ENCODE data around the gene PLEKHM3.

Gene PLEKHM3

GRCh38 chr2:207991944-207992343, 33.4 kb downstream of the PLEKHM3 start:
- no peak for DNase-seq

DNA sequence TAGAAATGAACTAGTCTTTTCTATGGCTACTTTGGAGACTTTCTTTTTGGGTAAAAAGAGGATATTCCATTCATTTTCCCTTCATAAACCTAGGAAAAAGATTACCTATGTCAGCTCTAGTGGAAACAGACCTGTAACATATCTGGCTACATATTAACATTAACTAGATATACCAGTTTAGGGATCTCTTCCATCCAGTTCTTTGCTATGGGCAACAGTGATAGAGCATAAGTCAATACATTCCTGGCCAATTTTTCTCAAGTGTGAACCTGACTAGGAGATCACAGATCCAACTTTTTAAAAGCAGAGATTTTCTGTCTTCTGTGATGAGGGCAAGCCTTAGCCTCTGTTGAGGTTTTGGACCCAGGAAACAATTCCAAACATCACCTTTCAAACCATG, 34.5 kb downstream of the PLEKHM3 start:
- DNase-seq: no peak

- DNase-seq: no peak
These were observed 36.4 kb downstream of the PLEKHM3 start for GRCh38 chr2:207988975-207989374.

DNA sequence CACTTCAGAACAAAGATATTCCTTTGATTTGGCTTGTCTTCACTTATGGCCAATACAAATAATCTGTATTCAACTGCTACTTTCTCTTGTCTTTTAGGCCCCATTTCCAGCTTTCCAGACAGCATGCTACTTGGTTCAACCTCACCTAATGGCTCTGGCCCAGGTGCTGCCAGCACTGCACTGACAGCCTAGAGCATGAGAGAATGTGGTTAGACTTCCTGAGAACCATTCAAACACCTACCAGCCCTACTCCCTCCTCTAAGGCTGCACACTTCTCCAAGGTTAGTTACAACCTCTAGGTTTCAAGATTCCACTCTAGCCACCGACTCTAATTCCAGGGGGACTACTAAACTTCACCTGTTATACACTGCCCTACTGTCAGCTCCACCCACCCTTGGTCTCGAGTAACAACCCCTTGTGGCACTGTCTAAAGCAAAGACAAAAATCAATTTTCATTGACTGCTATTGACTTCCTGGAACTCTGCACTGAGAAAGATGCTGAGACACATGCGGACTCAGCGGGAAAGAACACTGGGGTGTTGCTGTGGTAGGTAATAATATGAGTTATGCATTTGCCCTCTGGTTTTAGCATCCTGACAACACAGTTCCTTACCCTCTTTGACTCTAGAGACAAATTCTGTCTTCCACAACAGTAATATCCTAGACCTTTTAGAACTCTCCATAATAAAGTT, 38.2 kb downstream of the PLEKHM3 start:
- DNase-seq: no peak

GRCh38 chr2:207984765-207985480, 40.4 kb downstream of the PLEKHM3 start:
- no peak for DNase-seq

DNA sequence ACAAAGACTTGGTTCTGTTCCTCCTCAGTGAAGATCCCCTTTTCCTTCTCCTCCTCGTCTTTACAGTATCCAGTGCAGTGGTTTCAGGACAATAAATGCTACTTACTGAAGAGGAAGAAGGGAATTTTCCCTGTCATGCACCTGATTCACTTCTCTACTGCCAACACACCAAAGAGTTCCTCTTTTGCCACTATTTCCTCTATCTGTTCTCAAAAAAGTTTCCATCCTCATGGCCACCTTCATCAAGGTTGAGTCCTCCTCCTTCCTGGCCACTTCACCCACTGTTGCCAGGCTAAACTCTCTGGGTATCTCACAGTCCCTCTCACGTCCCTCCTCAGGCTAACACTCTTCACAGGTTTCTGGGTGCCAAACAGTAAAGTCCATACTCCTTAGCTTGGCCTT, 41.7 kb downstream of the PLEKHM3 start:
- DNase-seq: no peak

DNA sequence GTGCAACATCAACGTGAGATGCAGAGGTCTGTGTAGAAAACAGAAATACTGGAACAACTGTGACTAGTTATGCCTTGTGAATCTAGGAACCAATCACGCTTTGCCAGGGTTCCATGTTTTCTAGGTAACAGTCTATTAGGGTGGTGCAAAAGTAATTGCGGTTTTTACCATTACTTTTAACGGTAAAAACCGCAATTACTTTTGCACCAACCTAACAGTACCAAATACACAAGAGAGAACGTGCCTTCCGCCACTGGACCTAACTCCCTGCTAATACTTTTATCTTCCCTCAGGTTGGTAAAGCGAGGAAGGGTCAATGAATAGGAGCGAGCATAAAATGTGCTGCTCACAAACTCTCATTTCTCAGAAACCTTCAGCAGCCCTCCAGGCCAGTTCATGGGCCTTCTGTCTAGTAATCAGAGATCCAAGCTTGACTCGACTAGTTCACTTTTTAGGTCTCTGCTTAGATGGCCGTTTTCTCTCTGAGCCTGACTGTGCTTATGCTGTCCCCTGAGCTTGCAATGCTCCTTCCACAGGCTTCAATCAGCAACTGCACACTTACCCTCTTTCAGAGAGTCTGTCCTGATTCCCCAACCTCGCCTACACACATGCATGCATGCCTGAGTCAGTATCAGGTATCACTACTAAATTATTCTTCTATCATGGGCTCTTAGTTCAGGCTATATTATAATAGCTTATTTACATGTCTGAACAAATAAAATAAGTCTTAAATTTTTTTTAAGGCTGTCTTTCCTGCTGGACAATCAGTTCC, 47.0 kb downstream of the PLEKHM3 start:
- DNase-seq: no peak

- no peak for DNase-seq
These were observed 49.4 kb downstream of the PLEKHM3 start for GRCh38 chr2:207975921-207976320.

DNA sequence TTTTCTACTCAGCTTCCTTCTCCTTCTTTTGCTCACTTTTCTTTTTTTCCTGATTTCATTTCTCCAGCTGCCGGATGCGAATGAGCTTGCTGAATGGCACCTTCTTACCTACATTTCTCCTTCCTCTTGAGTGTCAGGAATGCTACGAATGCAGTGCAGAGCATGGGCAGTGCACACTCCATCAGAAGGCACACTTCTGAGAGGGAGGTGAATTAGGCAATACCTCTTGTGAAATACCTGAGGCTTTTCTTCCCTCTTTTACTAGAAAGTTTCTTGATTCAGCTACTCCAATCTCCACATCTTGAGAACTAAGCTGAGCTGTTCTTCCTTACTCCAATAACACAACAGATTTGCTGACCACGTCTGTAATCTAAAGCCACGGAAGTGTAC, 51.1 kb downstream of the PLEKHM3 start:
- no peak for DNase-seq

DNA sequence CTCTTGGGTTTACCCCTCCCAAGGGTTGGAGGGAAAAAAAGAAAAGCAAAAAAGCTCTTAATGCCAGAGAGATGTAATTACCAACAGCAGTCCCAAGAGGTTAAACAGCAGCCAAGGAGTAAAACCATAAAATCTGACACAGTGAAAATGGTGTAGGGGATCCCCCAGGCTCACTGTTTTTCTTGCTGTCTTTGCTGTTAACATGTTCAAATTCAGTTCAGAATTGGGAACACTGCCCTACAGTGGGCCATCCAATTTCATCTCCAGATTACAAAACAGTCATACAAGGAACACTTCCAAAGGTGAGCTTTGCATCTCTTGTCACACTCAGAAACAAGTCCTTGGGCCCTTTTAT, 54.5 kb downstream of the PLEKHM3 start:
- no peak for DNase-seq

GRCh38 chr2:207970147-207970825, 55.0 kb downstream of the PLEKHM3 start:
- no peak for DNase-seq

GRCh38 chr2:207969249-207969648, 56.1 kb downstream of the PLEKHM3 start:
- DNase-seq: no peak

GRCh38 chr2:207967121-207967520, 58.2 kb downstream of the PLEKHM3 start:
- DNase-seq: no peak

GRCh38 chr2:207960911-207961310, 64.4 kb downstream of the PLEKHM3 start:
- no peak for DNase-seq

DNA sequence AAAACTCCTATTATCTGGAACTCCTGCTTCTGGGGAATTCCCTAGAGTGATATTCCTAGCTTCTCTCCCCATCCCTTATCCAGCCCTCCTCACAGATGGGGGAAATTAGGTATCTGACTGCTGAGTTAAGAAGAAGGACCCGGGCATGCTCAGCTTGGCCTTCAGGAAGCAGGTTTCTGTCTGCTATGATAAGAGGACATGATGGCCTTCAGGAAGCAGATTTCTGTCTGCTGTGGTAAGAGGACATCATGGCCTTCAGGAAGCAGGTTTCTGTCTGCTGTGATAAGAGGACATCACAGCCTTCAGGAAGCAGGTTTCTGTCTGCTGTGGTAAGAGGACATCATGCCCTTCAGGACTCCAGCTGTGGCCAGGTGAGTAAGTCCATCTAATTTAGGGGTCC, 65.2 kb downstream of the PLEKHM3 start:
- no peak for DNase-seq

- no peak for DNase-seq
These were observed 68.6 kb downstream of the PLEKHM3 start for GRCh38 chr2:207956771-207957170.

DNA sequence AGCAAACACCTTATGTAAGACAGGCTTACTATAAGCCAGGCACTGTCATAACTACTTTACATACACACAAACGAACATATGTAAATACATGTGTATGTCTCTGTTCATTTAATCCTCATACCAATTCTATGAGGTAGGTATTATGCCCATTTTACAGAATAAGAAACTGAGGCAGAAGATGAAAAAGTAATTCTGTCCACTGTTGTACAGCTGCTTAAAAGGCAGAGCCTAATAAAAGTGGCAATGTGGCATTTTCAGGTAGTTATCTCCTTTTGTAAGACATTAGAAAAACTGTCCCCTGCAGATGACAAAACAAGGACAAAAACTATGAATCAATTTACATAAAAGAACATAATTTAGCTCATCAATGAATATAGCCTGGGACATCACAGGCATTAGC, 69.9 kb downstream of the PLEKHM3 start:
- no peak for DNase-seq

GRCh38 chr2:207953354-207953753, 72.0 kb downstream of the PLEKHM3 start:
- no peak for DNase-seq

GRCh38 chr2:207952564-207953345, 72.6 kb downstream of the PLEKHM3 start:
- no peak for DNase-seq

- DNase-seq: no peak
These were observed 73.4 kb downstream of the PLEKHM3 start for GRCh38 chr2:207951734-207952470.

DNA sequence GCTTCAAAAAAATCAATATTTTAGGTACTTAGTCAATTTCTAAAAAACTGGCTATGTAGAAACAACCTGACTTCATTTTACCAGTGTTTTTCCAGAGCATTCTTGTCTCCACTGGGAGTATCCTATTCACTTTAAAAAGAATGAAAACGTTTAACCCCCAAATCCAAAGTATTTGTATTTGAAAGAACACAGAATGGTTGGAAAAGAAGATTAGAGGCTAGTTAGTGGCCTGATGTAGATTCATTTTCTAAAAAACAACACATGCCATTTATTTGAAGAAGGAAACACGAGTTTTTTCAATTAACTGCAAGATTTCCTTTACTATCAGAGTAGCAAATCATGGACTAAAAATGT, 74.6 kb downstream of the PLEKHM3 start:
- DNase-seq: no peak
